Umbilical cord (tissue), 2 donors: ENCODE measurements around the gene CDH24. TPM values are rescaled to one million over a fixed set of nuclear protein-coding genes. Genes with fewer than 3 reads are reported as not detected.
A peak's percentile ranks its signal among the peaks of the same experiment; 100 is the strongest.

Source experiments
- DNase-seq: peaks from one replicate; pipeline ENCODE4 v3.0.0-alpha.2; 2015; ENCODE audit warnings: low spot score
- total RNA-seq: library from RNA; depleted of rRNA; stranded (reverse); fragments of >200 nt; gene quantifications from one replicate; pipeline ENCODE4 v1.2.3, GENCODE V29; 2014; ENCODE audit warnings: low replicate concordance; ENCODE audit not compliant: insufficient read depth

Gene CDH24
- total RNA-seq, 1 donor from 2014 or later, result 5.3 TPM

DNA sequence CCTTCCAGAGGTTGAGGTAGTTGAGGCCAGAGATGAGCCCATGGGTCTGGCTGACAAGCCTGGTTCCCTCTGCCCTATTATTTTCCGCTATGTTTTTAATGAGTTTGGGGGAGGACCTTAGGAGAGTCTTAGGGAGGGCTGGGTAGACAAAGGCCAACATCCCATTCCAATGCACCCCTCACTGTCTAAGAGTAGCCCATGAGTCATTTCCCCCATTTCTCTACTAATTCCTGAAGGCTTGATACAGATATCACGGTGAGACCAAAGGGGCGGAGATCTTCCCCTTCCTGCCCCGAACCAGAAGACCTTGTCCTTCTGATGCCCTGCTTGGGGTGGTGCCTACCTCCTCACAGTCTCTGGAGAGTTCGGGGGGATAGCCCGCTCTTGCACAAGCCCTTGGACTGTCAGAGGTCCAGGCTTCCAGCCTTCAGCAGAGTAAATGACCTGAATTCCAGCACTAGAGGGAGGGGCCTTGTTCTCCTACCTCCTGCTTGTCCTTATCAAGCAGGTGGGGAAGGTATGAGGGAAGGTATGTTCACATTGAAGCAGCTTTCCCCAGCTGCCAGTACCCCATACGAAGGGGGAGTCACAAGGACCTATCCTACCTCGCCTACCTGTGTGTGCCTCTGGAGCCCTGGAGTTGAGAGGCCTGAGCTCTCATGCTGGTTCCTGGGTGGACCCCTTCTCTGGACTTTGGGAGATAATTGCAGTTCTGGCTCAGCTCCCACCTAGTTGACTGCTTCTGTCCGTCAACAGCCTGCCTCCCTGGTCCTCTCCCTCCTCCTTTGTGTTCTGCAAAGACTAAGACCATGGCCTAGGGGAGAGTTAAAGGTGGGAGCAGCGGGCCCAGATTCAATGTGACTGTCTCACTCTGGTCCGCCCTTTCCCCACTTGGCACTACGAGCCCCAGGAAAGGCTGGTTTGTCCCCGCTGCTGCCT lies 11.6 kb downstream of the CDH24 start:
- DNase-seq, result no peak

DNA sequence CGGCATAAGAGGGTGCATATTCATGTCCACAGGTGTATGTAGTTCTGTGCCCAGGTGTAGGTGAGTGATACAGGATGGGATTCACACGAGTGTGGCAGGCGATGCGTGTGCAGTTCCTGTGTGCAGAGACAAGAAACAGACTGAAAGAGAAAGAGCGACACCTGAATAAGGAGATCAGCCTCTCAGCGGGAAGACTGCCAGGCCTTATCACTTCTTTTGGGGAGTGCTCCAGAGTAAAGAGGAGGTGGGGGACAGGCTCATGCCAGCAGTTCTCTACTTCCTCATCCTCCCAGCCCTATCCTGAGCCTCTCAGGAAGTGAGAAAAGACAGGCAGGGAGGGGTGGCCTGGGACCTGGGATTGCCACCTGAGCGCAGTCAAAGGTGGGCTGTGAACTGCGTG lies 12.5 kb downstream of the CDH24 start:
- DNase-seq, result no peak

DNA sequence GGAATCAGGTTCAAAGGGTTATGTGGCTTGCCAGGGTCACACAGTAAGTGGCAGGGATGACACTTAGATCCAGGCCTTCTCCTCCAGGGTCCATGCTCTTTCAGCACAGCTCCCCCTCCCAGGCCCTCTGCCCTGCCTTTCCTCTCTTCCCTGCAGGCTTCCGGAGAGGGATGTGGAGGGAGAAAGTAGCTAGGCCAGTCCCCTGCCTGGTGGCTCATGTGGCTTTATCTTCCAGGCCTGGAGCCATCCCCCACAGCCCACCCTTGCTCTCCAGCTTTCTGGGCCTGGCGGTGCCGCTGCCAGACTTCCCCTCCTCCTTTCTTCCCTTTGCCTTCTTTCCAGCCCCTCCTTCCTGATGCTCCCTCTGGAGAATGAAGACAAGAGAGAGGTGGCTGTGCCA lies 13.6 kb downstream of the CDH24 start:
- DNase-seq, result peak; percentile 59

DNA sequence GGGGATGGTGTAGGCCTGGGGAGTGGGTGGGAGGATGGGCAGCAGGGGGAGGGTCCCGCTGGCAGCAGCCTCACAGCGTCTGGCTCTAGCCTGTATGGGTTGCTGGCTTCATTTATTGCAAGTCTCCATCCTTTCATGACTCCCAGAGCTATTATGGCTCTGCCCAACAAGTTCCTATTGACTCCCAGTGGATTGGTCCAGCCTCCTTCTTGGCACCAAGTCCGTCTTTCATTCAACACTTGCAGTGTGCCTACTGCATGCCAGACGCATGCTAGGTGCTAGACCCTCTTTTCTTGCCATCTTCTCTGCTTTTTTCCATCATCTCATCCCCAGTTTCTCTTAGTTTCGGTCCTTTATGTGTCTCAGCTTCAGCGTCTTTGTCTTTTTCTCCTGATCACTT lies 14.2 kb downstream of the CDH24 start:
- DNase-seq, result no peak

DNA sequence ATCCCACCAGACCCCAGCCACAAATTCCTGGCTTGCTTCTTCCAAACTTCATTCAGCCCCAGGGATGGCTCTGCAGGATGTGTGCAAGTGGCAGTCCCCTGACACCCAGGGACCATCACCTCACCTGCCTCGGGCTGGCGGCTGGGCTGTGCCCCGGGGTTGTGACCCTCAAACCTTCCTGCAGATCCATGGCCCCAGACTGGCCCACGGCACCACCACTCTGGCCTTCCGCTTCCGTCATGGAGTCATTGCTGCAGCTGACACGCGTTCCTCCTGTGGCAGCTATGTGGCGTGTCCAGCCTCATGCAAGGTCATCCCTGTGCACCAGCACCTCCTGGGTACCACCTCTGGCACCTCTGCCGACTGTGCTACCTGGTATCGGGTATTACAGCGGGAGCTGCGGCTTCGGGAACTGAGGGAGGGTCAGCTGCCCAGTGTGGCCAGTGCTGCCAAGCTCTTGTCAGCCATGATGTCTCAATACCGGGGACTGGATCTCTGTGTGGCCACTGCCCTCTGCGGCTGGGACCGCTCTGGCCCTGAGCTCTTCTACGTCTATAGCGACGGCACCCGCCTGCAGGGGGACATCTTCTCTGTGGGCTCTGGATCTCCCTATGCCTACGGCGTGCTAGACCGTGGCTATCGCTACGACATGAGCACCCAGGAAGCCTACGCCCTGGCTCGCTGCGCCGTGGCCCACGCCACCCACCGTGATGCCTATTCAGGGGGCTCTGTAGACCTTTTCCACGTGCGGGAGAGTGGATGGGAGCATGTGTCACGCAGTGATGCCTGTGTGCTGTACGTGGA lies 15.0 kb downstream of the CDH24 start, which contains the start of gene PSMB11:
Gene PSMB11, plus strand, starts transcription at position 51 of the 804 bp plus-strand sequence. Its CDS starts 14 bp downstream, at position 65.
- no peak for DNase-seq

DNA sequence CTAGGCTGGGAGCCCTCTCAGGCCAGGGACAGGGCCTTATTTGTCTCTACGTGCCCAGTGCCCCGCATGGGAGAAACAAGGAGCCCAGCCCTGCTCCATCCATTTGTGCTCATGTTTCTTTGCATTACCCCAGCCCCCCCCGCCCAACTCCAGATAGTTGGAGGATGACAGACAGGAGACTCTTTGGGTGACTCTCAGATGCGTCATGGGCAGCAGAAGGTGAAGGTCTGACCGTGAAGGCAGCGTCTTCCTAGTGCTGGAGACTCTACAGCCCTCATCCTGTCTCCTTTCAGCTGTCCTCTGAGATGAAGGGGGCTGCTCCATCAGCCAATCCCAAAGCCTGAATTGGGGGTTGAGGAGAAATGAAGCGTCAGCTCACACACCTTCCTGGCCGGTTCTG lies 15.6 kb downstream of the CDH24 start:
- no peak for DNase-seq

DNA sequence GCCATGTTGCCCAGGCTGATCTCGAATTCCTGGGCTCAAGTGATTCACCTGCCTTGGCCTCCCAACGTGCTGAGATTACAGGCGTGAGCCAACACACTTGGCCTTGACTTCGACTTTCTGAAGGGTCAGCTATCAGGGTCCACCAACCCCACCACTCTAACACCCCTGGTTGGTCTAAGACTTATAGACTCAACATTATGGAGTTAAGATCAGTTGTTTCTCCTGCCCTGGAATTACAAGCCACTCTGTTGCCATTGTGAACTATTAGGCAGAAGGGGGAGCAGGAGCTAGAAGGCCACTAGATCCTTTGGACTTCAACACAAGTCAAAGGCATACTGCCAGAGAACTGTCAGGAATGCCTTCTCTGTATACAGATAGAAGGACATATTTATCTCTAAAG lies 17.2 kb downstream of the CDH24 start:
- DNase-seq, result no peak

DNA sequence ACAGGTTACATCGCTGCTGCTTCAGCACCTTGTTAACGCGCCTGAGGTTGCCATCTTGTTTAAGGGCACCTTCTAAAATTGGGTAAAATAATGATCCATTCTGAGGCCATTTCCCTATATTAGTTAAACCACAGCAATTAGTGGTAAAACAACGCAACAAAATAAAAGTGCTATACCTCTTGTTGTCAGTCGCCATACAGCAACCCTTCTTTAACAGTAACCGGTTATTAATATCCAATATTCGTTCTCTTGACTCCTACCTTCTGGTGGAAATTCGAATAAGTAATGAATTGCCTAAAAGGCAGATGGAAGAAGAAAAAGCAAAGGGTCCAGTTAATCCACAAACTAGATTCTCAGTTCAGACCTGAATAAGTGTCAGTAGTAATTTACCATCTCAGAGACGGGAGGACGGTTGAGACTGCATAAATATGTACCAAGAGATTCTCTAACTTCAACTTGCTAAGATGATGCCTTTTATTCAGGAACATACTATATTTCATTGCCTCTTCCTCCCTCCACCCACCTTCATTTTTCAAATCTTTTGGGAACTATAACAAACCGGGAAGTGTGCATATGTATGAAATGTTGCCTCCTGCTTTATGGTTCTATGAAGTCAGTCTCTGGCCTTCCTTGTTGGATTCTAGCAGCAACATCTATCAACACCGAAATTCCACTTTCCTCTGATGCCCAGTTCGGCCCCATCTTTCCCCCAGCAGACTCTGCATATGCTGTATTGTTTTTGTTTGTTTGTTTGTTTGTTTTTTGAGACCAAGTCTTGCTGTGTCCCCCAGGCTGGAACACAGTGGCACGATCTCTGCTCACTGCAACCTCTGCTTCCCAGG lies 21.8 kb downstream of the CDH24 start:
- no peak for DNase-seq

DNA sequence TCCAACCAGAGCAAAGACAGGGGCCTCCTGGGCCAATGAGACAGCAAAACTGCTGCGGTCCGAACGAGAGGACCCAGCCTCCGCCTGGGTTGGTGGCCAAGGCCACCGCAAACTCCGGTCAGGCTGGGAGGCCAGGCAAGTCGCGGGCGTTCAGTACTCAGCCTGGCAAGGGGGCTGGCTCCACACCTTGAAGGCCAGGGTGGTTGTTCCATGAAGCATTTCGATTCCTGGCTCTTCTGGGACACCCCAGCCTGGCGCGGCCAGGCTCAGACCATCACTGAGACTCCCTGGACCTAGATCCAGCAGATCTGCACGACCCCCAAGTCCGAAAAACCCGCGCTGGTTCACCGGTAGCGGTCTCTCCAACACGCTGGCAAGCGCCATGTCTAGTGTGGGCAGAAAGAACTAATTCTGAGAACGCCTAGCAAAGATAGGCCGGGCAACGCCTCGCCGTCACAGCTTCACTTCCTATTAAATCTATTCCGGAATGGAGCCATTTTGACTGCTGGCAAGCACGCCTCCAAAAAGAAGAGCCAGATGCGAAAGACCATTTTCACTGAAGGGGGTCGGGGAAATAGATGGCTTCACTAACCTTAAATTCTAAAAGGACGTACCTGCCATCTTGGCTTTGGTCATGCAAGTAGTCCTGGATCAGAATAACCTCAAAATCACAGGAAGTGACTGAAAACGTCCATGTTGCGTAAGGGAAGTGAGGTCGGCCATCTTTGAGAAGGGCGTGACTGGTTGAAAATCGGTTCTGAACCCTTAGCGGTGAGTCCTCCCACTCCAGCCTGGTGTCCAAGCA lies 22.6 kb downstream of the CDH24 start, which contains the start of gene PSMB5:
Gene PSMB5, minus strand, starts transcription at position 403 of the 805 bp plus-strand sequence. Its CDS starts 19 bp downstream, at position 384.
- DNase-seq, result peak; percentile 98

DNA sequence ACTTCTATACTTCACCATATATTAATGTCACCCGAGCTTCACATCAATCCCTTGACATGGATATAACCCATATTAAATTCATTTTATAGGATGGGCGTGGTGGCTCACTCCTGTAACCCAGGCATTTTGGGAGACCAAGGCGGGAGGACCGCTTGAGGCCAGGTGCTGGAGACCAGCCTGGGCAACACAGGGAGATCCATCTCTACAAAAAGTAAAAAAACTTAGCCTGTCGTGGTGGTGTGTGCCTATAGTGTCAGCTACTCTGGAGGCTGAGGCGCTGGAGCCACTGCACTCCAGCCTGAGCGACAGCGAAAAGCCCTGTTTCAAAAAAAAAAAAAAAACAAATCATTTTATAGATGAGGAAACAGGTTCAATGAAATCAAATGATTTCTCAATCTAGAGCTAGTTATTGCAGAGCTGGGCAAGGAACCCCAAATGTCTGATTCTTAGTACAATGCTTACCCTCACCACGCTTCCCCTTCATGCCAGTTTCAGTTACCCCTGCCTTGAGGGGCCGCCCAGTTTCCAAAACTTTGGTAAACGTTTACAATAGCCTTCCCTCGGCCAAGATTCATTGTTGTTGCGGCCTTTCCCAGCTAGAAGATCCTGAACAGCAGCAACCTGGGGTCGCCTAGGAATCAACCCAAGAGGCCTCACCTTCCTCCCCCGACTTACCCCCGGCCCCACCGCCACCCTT lies 23.4 kb downstream of the CDH24 start:
- no peak for DNase-seq

DNA sequence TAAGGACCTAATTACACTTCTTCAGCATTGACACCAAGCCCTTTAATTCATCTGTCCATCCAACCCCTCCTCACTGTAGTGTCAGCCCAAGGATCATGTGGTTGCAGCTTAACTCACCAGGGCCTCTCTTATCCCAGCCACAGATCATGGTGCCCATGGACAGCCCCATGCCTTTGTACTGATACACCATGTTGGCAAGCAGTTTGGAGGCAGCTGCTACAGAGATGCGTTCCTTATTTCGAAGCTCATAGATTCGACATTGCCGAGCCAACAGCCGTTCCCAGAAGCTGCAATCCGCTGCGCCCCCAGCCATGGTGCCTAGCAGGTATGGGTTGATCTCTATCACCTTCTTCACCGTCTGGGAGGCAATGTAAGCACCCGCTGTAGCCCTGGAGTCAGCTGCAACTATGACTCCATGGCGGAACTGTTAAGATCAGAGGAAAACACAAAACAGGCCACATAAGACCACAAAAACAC lies 24.0 kb downstream of the CDH24 start:
- DNase-seq, result no peak

DNA sequence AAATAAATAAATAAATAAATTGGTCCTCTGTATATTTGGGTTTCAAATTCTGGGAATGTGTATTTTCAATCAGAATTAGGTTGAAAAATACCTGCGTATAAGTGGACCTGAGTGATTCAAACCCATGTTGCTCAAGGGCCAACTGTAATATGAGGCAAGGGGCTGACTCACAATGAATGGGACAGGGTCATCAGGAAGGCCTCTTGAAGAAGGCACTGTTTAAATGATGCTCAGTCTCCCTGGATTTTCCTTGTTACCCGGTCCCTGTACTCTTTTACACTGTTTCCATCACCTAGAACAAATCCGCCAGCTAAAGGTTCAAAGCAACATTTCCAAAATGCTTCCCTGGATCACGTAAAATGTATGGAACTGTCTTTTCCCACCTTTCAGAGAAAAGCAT lies 26.4 kb downstream of the CDH24 start:
- no peak for DNase-seq

DNA sequence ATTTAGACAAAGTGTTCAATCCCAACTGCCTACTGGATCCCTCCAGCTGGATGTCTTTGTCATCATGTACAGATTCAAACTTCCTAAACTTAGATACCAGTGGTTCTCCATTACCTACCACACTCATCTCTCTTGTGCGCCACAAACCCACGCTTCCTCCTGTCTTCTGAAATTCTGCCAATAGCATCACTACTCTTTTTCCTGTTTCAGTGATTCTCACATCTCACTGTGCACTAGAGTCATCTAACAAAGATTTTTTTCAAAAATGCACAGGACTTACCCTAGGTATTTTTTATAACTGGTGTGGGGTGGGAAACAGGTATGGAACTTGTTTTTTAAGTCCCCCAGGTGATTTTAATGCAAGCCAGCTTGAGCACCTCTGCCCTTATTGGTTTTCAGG lies 28.5 kb downstream of the CDH24 start:
- DNase-seq, result no peak

DNA sequence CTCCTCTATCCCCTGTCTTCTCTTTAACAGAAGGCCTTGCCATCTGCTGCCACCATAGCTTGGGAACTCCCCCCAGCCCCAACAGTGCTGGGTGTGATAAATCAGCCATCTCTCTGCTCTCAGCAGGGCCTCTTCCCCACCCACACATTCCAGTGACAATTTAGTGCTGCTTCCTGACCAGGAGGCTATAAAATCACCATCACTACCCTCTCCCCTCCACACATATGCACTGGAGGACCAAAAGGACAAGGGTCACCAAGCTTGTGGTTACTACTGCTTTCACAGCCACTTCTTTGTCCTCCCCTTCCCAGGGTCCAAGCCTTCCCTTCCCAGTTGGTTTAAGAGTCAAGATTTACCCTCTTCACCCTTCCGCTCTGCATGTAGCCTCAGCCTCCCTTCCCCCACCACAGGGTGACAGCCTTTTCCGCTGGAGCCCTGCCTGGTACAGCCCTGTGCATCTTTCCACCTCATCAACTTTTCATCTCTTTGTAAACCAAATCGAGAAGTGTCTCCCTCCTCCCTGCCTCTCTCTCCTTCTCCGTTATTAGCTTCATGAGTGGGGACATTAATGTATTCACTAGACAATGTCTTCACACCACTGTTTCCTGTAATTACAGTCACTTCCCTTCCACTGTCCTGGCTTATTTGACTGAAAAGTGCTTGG lies 32.0 kb downstream of the CDH24 start:
- DNase-seq, result no peak

DNA sequence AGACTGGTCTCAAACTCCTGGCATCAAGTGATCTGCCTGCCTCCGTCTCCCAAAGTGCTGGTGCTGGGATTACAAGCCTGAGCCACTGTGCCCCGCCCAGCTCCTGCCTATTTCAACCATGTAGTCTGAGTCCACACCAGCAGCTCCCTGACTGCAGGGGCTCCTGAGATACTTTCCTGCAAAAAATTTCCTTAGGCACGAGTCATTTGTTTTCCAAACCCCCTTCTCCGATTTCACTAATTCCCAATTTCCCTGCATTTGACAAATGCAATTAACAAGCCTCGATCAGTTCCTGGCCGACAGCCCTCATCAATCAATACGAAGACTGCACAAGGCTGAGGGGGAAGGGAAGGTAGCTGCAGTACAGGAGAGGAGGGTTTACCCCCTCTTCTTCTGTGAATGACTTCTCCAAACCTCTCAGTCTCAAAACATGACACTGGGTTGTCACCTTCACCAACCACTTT lies 32.7 kb downstream of the CDH24 start:
- no peak for DNase-seq

DNA sequence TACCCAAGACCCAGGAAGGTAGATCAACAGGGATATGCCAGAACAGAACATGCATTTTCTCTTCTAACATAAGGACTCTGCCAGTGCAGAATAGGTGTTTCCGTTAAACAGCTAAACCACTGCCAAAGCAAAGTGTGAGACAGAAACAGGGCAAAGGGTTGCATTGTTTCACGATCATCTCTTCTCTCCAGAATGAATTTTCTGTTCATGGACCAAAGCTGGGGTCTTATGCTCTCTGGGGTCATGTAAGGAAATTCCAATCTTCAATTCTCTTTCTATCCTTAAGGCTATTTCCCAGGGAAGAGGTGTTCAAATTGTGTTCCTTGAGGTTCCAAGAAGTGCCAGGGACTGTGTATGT lies 33.5 kb downstream of the CDH24 start:
- DNase-seq, result no peak

DNA sequence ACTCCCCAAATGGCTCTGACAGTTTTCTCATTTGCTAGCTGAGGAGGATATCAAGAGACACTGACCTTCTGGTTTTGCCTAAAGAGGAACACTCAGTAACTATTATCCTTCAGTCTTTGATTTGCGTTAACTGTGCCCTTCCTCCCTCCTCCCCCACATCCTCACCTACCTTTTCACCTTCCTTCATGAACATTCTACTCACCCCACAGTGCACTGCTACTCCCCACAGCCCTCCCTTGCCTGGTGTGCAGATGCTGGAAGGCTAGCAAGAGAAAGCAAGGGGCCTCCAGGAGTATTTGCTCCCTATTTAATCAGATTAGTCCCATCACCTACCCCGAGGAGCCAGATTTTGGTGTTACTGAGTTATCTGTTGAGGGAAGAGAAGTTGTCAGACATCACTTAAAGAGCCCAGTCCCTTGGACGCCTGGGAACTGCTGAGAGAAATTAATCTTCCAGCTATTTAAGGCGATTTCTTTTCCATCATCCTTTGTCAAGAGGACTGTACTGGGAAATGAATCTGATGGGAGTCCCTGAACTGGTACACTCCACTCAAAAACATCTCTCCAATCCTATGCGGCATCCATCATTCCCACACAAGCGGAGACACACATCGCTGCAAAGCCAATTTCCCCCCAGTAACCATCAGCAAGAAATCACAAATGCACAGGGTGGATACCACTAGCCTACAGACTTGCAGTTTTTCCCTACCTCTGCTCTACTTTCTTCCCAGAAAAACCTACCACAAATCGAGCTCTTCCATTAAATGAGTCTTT lies 34.1 kb downstream of the CDH24 start:
- no peak for DNase-seq

DNA sequence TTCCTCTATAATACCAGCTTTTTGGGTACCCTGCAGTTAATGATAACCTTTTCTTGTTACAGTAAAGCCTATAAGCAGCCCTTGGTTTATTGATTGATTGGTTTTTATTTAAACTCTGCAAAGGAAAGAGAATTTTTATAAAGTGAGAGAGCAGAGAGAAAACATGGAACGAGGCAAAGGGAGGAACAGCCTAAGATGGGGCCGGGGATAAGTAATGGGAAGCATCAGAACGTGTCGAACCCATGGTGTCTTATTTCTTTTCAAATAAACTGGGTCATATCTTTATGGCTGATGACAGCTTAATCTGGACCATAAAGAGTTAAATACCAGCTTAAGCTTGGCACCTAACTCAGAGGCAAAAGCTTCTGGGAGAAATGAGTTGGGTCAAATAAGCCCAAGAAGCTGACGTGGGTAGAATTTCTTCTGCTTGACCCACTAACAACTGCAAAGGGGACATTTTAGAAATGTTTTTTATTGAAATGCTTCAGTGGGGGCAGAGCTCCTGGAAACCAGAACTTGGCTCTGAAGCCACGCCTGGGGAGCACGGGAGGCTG lies 35.4 kb downstream of the CDH24 start:
- DNase-seq, result no peak
